Upper lobe of right lung (tissue), 1 donor: ENCODE data around the gene CAMTA1. TPM values are rescaled to one million over a fixed set of nuclear protein-coding genes. Genes with fewer than 3 reads are reported as not detected.

Source experiments
- ATAC-seq: fragments of 200-7000 bp; cut with Tn5 transposase; one replicate; pipeline ENCODE4 v1.9.1; 2020; ENCODE audit warnings: mild to moderate bottlenecking, moderate library complexity
- DNase-seq: peaks from one replicate; pipeline ENCODE4 v3.0.0-alpha.2; 2020
- H3K27ac ChIP-seq: fragments of 200-600 bp; one replicate; pipeline ENCODE4 v1.8.0; 2022
- H3K27me3 ChIP-seq: fragments of 200-600 bp; one replicate; pipeline ENCODE4 v1.8.0; 2022; ENCODE audit warnings: mild to moderate bottlenecking
- H3K36me3 ChIP-seq: fragments of 200-600 bp; one replicate; pipeline ENCODE4 v1.8.0; 2022
- H3K4me1 ChIP-seq: fragments of 200-600 bp; one replicate; pipeline ENCODE4 v1.8.0; 2022
- H3K4me3 ChIP-seq: fragments of 200-600 bp; one replicate; pipeline ENCODE4 v1.8.0; 2022; ENCODE audit warnings: mild to moderate bottlenecking
- H3K9me3 ChIP-seq: fragments of 200-600 bp; one replicate; pipeline ENCODE4 v1.8.0; 2022
- intact Hi-C: fragments of 100-400 bp; cut with DNase I; formaldehyde crosslinking; loops from one replicate; pipeline ENCODE4 v1.11.0; 2022
- total RNA-seq: library from RNA; stranded (reverse); fragmentation: NEBNext Ultra II Directional; extraction: Animal tissue kit (Norgen Biotek cat#: 25700); gene quantifications from one replicate; pipeline ENCODE4 v1.2.1, GENCODE V29; 2021
- TF ChIP-seq, protein P1 (sequence below): fragments of 200-600 bp; IDR thresholded peaks from one replicate; pipeline ENCODE4 v1.8.0; 2022; ENCODE audit warnings: antibody characterized with exemption
- donor health status: DM: no; HTN: yes; CAD: no; lungs with severe emphysema.

Gene CAMTA1
- total RNA-seq, 1 donor from 2014 or later: 63.4 TPM

DNA sequence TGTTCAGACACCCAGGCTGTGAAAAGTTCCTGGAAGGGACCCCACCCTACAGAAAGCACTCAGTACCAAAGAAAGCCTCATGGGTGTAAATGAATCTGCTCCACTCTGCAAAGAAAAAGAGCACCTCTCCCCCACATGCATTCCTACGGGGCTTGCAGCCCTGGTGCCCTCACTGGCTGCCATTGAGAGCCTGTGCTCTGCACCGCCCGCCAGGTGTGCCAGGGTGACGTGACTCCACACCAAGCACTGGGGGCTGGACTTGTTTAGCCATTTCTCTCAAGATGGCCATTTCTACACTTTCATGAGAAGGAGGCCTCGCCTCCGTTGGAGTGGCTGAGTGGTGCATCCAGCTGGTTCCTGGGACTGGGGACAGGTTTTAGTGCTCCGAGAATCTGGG is 605.3 kb downstream of the CAMTA1 start:
- no peak for DNase-seq
- Histone ChIP-seq H3K9me3 (no peaks in the 10 kb centered on the region), H3K4me3 (no peak overlapping the region), H3K27ac (no peak overlapping the region), H3K27me3 (no peaks in the 10 kb centered on the region), H3K4me1 (peaks cover 14% of the 10 kb centered on the region), H3K36me3 (no peaks in the 10 kb centered on the region)
- intact Hi-C loops: no loop called here
- TF ChIP-seq, protein P1, sequence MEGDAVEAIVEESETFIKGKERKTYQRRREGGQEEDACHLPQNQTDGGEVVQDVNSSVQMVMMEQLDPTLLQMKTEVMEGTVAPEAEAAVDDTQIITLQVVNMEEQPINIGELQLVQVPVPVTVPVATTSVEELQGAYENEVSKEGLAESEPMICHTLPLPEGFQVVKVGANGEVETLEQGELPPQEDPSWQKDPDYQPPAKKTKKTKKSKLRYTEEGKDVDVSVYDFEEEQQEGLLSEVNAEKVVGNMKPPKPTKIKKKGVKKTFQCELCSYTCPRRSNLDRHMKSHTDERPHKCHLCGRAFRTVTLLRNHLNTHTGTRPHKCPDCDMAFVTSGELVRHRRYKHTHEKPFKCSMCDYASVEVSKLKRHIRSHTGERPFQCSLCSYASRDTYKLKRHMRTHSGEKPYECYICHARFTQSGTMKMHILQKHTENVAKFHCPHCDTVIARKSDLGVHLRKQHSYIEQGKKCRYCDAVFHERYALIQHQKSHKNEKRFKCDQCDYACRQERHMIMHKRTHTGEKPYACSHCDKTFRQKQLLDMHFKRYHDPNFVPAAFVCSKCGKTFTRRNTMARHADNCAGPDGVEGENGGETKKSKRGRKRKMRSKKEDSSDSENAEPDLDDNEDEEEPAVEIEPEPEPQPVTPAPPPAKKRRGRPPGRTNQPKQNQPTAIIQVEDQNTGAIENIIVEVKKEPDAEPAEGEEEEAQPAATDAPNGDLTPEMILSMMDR: no peak
- no peak for ATAC-seq

DNA sequence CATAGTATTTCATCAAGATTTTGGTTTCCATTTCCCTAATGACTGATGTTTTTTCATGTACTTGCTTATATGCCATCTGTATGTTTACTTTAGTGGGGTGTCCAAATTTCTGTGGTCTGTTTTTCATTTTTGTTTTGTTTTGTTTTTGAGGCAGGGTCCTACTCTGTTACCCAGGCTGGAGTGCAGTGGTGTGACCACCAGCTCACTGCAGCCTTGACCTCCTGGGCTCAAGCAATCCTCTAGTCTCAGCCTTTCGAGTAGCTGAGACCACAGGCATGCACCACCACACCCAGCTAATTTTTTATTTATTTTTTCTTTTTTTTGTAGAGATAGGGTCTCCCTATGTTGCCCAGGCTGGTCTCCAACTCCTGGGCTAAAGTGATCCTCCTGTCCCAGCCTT is 607.9 kb downstream of the CAMTA1 start:
- no peak for DNase-seq
- intact Hi-C loops: no loop called here
- Histone ChIP-seq H3K27ac (no peak overlapping the region), H3K27me3 (no peaks in the 10 kb centered on the region), H3K4me1 (peaks cover 12% of the 10 kb centered on the region), H3K36me3 (no peaks in the 10 kb centered on the region), H3K9me3 (no peaks in the 10 kb centered on the region), H3K4me3 (no peak overlapping the region)
- no peak for ATAC-seq
- TF ChIP-seq, protein P1: no peak

DNA sequence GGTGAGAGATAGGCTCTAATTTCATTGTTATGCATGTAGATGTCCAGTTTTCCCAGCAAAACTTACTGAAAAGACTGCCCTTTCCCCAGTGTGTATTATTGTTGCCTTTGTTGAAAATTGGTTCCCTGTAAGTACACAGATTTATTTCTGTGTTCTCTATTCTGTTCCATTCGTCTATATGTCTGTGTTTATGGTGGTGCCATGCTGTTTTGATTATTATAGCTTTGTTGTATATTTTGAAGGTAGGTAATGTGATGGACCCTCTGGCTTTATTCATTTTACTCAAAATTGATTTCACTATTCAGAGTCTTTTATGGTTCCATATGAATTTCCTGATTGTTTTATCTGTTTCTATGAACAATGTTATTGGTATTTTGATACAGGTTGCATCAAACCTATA is 610.0 kb downstream of the CAMTA1 start:
- Histone ChIP-seq H3K4me3 (no peak overlapping the region), H3K27ac (no peak overlapping the region), H3K36me3 (no peaks in the 10 kb centered on the region), H3K27me3 (no peaks in the 10 kb centered on the region), H3K4me1 (no peaks in the 10 kb centered on the region), H3K9me3 (no peaks in the 10 kb centered on the region)
- ATAC-seq (no peak), DNase-seq (no peak)
- TF ChIP-seq, protein P1: no peak
- intact Hi-C loops: no loop called here

DNA sequence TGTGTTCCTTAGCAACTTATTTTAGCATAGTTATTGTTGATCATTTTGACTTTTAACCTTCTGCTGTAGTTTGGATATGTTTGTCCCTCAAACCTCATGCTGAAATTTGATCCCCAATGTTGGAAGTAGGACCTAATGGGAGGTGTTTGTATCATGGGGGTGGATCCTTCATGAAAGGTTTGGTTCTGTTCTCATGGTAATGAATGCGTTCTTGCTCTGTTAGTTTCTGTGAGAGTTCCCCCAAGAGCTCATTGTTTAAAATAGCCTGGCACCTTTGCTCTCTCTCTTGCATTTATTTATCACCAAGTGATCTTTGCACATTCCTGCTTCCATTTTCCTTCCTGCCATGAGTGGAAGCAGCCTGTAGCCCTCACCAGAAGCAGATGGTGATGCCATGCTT is 613.7 kb downstream of the CAMTA1 start:
- H3K4me1 ChIP-seq: no peaks in the 10 kb centered on the region
- DNase-seq (no peak), ATAC-seq (no peak)
- TF ChIP-seq, protein P1: no peak
- H3K9me3 ChIP-seq: no peaks in the 10 kb centered on the region
- H3K27me3 ChIP-seq: no peaks in the 10 kb centered on the region
- H3K4me3 ChIP-seq: no peak overlapping the region
- intact Hi-C loops: no loop called here
- H3K36me3 ChIP-seq: no peaks in the 10 kb centered on the region
- H3K27ac ChIP-seq: no peak overlapping the region

DNA sequence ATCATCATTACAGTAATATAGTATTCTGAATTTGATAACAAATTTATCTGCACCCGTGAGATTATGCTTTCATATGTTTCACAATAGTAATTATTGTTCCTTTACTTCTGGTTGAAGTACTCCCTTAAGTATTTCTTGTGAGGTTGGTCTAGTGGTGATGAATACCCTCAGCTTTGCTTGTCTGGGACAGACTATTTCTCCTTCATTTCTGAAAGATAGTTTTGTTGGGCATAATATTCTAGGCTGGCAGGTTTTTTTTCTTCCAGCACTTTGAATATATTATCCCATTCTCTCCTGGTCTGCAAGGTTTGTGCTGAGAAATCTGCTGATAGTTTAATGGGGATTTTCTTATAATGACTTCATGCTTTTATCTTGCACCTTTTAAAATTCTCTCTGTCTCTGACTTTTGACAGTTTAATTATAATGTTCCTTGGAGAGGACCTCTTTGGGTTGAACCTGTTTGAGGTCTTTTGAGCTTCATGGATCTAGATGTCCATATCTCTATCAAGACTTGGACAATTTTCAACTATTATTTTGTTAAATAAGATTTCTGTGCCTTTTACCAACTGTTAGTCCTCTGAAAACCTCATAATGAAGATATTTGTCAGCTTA is 614.4 kb downstream of the CAMTA1 start:
- ATAC-seq (no peak), DNase-seq (no peak)
- Histone ChIP-seq H3K27me3 (no peaks in the 10 kb centered on the region), H3K4me1 (no peaks in the 10 kb centered on the region), H3K9me3 (no peaks in the 10 kb centered on the region), H3K4me3 (no peak overlapping the region), H3K36me3 (no peaks in the 10 kb centered on the region), H3K27ac (no peak overlapping the region)
- intact Hi-C loops: no loop called here
- TF ChIP-seq, protein P1: no peak

DNA sequence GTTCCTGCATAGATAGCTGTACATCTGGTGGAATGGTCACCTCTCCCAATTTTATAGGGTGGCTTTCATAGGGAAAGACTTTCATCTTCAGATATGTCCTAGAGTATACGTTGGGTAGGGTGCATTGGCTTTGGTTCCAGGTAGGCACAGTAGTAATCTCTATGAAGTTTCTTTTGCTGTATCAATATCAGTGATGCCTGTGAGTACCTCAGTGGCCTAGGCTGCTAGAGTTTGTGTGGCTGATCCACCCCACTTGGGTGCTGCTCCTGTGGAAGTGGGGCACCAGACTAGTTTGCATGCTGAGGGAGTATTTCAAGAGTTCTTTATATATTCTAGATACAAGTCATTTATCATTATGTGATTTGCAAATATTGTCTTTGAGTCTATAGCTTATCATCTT is 615.3 kb downstream of the CAMTA1 start:
- H3K4me3 ChIP-seq: no peak overlapping the region
- intact Hi-C loops: no loop called here
- no peaks in the 10 kb centered on the region for H3K9me3 ChIP-seq
- DNase-seq (no peak), ATAC-seq (no peak)
- H3K4me1 ChIP-seq: no peaks in the 10 kb centered on the region
- H3K36me3 ChIP-seq: no peaks in the 10 kb centered on the region
- H3K27me3 ChIP-seq: no peaks in the 10 kb centered on the region
- no peak overlapping the region for H3K27ac ChIP-seq
- TF ChIP-seq, protein P1: no peak
